Adrenal gland (tissue), 5 donors: ENCODE data around the gene CEACAM8.

Experiments
- POLR2A ChIP-seq, 2 donors: fragments of 450-650 bp; IDR thresholded peaks; one replicate each; pipeline ENCODE4 v1.6.1; 2017; ENCODE audit warnings: antibody characterized with exemption in 2 of 2, mild to moderate bottlenecking in 2 of 2, moderate library complexity in 1 of 2
- TF ChIP-seq, protein P1 (sequence below), 6 experiments: fragments of 450-650 bp in 4 of 6; fragments of 200-600 bp in 2 of 6; sonication (generic) in 1 of 6; IDR thresholded peaks; 1 replicate in 5 of 6; 2 replicates in 1 of 6; pipeline versions ENCODE4 v1.5.1 to v1.8.0; 2016 to 2021; ENCODE audit warnings: antibody characterized with exemption in 6 of 6, mild to moderate bottlenecking in 2 of 6, moderate library complexity in 1 of 6
- donor health status: DM: no; HTN: no; CAD: no.

DNA sequence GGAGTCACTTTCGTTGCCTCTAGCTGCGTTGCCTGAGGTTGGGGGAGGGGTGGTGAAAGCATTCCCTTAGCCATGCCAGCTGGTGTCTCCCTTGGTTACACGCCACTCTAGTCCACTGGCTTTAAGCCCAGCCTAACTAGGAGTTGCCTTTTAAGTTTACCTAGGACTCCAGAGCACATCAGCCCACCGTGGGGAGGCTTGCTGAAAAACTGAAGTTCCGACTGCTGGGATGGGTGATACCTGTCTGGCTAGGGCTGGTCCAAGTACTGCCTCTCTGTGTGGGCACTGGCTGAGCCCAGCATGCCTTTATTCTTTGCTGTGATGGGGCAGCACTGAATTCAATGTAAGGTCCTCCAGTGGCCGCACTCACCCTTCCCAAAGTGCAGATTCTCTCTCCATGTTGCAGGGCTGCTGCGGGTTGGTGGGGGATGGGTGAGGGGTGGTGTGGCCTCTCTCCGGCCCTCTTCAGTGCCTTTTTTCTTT is 54.6 kb downstream of the CEACAM8 start:
- TF ChIP-seq, protein P1, sequence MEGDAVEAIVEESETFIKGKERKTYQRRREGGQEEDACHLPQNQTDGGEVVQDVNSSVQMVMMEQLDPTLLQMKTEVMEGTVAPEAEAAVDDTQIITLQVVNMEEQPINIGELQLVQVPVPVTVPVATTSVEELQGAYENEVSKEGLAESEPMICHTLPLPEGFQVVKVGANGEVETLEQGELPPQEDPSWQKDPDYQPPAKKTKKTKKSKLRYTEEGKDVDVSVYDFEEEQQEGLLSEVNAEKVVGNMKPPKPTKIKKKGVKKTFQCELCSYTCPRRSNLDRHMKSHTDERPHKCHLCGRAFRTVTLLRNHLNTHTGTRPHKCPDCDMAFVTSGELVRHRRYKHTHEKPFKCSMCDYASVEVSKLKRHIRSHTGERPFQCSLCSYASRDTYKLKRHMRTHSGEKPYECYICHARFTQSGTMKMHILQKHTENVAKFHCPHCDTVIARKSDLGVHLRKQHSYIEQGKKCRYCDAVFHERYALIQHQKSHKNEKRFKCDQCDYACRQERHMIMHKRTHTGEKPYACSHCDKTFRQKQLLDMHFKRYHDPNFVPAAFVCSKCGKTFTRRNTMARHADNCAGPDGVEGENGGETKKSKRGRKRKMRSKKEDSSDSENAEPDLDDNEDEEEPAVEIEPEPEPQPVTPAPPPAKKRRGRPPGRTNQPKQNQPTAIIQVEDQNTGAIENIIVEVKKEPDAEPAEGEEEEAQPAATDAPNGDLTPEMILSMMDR (IDR thresholded peaks at IDR 0.05) = no peak
- no peak for TF ChIP-seq POLR2A (IDR thresholded peaks at IDR 0.05)
